Panc1 (cell line): ENCODE results near the gene CNTN5. TPM values are rescaled to one million over a fixed set of nuclear protein-coding genes. Genes with fewer than 3 reads are reported as not detected.

Experiments used
- ATAC-seq: fragments of 200-7000 bp; cut with Tn5 transposase; 2 replicates; pipeline ENCODE4 v1.9.1; 2020; ENCODE audit warnings: mild to moderate bottlenecking, moderate library complexity
- BruUV-seq: library from RNA; stranded (reverse); fragments of 400-500 nt; replicated peaks from 2 replicates; lab custom pipeline; 2021; lab: Mats Ljungman, UMichigan
- CTCF ChIA-PET: fragments of 300-600 bp; sonication (Branson Sonifier 250); formaldehyde crosslinking; loops from one replicate; lab custom pipeline; 2022; ENCODE audit warnings: antibody characterized with exemption; lab: Charles Lee
- POLR2A ChIA-PET: fragments of 300-600 bp; sonication (Branson Sonifier 250); formaldehyde crosslinking; loops from one replicate; lab custom pipeline; 2022; ENCODE audit warnings: antibody characterized with exemption; lab: Charles Lee
- DNase-seq: peaks from one replicate; pipeline ENCODE4 v3.0.0-alpha.2; 2010; ENCODE audit warnings: low read depth, low spot score
- H3K27ac ChIP-seq: 2 replicates; pipeline ENCODE4 v1.5.1; 2011; ENCODE audit warnings: mild to moderate bottlenecking, low read length, inconsistent platforms
- H3K27me3 ChIP-seq: fragments of 200-500 bp; sonication (Bioruptor generic); 2 replicates; pipeline ENCODE4 v1.6.0; 2014; ENCODE audit warnings: low read length, inconsistent platforms; ENCODE audit not compliant: control insufficient read depth, insufficient read depth
- H3K36me3 ChIP-seq: fragments of 200-500 bp; sonication (Bioruptor generic); 2 replicates; pipeline ENCODE4 v1.5.1; 2014; ENCODE audit warnings: inconsistent platforms, mild to moderate bottlenecking, low read length, moderate library complexity; ENCODE audit not compliant: control insufficient read depth, insufficient read depth
- H3K4me1 ChIP-seq: 2 replicates; pipeline ENCODE4 v1.5.1; 2011; ENCODE audit warnings: inconsistent platforms, mild to moderate bottlenecking, low read length, moderate library complexity; ENCODE audit not compliant: control insufficient read depth, insufficient read depth
- H3K4me3 ChIP-seq, 2 experiments: 2 replicates each; pipeline ENCODE4 v1.5.1; 2011 to 2012; ENCODE audit warnings: low read depth in 2 of 2, low read length in 2 of 2, mild to moderate bottlenecking in 2 of 2, inconsistent platforms in 1 of 2, moderate library complexity in 1 of 2
- H3K9me3 ChIP-seq: fragments of 200-500 bp; sonication (Bioruptor generic); 2 replicates; pipeline ENCODE4 v1.5.1; 2014; ENCODE audit warnings: low read depth, mild to moderate bottlenecking, inconsistent platforms, low read length, moderate library complexity; ENCODE audit not compliant: control insufficient read depth, insufficient read depth
- POLR2AphosphoS5 ChIP-seq: IDR thresholded peaks from 2 replicates; pipeline ENCODE4 v1.6.1; 2012; ENCODE audit warnings: mild to moderate bottlenecking, low read depth, low read length, moderate library complexity
- REST ChIP-seq, 2 experiments: IDR thresholded peaks; 2 replicates each; pipeline ENCODE4 v1.6.1; 2011 to 2012; ENCODE audit warnings: low read depth in 2 of 2, control low read depth in 1 of 2, low read length in 1 of 2, mild to moderate bottlenecking in 1 of 2, moderate library complexity in 1 of 2; ENCODE audit not compliant: insufficient read depth in 1 of 2
- SIN3A ChIP-seq: IDR thresholded peaks from 2 replicates; pipeline ENCODE4 v1.6.1; 2012; ENCODE audit warnings: low read depth, mild to moderate bottlenecking, low read length, moderate library complexity, borderline replicate concordance; ENCODE audit not compliant: insufficient read depth
- TCF7L2 ChIP-seq: IDR thresholded peaks from 2 replicates; pipeline ENCODE4 v1.6.1; 2011; ENCODE audit warnings: mild to moderate bottlenecking, low read depth, low read length, inconsistent platforms
- in situ Hi-C: cut with HindIII; loops from 2 replicates; pipeline ENCODE4 v1.10.0; 2016; ENCODE audit warnings: low sequenced_read_pairs, low pct_unique_long_range_greater_than_20kb
- intact Hi-C: fragments of 100-400 bp; cut with micrococcal nuclease; formaldehyde crosslinking; loops from one replicate; pipeline ENCODE4 v1.10.0; 2022; ENCODE audit not compliant: unreplicated experiment
- total RNA-seq: library from RNA; stranded (reverse); gene quantifications from one replicate; pipeline ENCODE4 v1.2.1, GENCODE V29; 2021; ENCODE audit not compliant: unreplicated experiment
- TF ChIP-seq, protein P1 (sequence below): fragments of 450-650 bp; IDR thresholded peaks from 2 replicates; pipeline ENCODE4 v1.5.1; 2017; ENCODE audit warnings: mild to moderate bottlenecking

The CNTN5 gene
- total RNA-seq, 1 experiment from 2014 or later = not detected

DNA sequence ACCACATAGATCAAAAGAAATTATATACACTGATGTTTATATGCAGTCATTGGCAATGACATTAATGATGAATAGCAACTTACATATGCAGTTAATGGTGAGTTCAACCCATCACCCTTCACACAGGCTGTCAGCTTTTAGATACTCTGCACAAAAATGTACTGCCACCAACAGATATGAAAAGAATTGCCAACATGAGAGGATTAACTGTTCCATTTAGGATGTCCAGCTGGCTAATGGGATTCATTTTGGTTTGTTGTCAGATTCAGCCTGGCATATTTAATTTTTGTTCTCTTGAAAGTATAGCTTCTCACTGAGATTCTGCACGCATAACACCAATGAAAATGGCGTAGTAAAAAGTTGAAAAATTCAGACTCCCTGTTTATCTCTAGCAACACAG lies 1112.4 kb downstream of the CNTN5 start:
- Histone ChIP-seq H3K27me3 (no peaks in the 10 kb centered on the region), H3K4me3 (no peak overlapping the region), H3K27ac (no peak overlapping the region), H3K36me3 (no peaks in the 10 kb centered on the region), H3K4me1 (no peaks in the 10 kb centered on the region), H3K9me3 (no peaks in the 10 kb centered on the region)
- in situ Hi-C loops (no loop called here), intact Hi-C loops (no loop called here)
- ChIA-PET POLR2A (no interaction called here), CTCF (no interaction called here)
- TF ChIP-seq TCF7L2 = no peak
- no peak for TF ChIP-seq POLR2AphosphoS5
- TF ChIP-seq SIN3A = no peak
- TF ChIP-seq, protein P1, sequence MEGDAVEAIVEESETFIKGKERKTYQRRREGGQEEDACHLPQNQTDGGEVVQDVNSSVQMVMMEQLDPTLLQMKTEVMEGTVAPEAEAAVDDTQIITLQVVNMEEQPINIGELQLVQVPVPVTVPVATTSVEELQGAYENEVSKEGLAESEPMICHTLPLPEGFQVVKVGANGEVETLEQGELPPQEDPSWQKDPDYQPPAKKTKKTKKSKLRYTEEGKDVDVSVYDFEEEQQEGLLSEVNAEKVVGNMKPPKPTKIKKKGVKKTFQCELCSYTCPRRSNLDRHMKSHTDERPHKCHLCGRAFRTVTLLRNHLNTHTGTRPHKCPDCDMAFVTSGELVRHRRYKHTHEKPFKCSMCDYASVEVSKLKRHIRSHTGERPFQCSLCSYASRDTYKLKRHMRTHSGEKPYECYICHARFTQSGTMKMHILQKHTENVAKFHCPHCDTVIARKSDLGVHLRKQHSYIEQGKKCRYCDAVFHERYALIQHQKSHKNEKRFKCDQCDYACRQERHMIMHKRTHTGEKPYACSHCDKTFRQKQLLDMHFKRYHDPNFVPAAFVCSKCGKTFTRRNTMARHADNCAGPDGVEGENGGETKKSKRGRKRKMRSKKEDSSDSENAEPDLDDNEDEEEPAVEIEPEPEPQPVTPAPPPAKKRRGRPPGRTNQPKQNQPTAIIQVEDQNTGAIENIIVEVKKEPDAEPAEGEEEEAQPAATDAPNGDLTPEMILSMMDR = no peak
- TF ChIP-seq REST (IDR thresholded peaks at IDR 0.05; ENCODE audit: insufficient read depth in 1 of 2, low read depth in 2 of 2, low read length in 1 of 2) = no peak
- DNase-seq = no peak
- BruUV-seq = no TSS peak
- no peak for ATAC-seq

DNA sequence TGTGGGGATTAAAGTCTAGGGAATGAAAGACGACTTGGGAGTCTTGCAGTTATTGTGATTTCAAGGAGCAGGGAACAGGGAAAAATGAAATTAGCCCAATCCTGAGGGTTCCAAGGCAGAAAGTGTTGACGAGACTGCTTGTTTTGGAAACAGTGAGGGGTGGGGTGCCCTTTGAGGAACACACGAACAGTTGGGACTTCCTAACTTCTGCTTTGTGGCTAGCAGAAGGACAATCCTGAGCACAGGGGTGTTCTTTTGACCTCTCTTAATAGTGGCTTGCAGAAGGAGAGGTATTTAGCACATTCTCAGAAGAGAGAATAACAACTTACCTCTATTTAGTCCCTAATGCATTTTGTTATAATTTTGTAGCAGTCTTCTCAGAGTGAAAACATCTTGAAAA lies 1120.5 kb downstream of the CNTN5 start:
- Histone ChIP-seq H3K36me3 (no peaks in the 10 kb centered on the region), H3K4me3 (no peak overlapping the region), H3K27me3 (no peaks in the 10 kb centered on the region), H3K4me1 (no peaks in the 10 kb centered on the region), H3K9me3 (no peaks in the 10 kb centered on the region), H3K27ac (no peak overlapping the region)
- no peak for ATAC-seq
- CTCF ChIA-PET = no interaction called here
- TF ChIP-seq REST (IDR thresholded peaks at IDR 0.05; ENCODE audit: insufficient read depth in 1 of 2, low read depth in 2 of 2, low read length in 1 of 2) = no peak
- TF ChIP-seq TCF7L2 = no peak
- no peak for TF ChIP-seq POLR2AphosphoS5
- TF ChIP-seq SIN3A = no peak
- TF ChIP-seq, protein P1 = no peak
- POLR2A ChIA-PET = no interaction called here
- DNase-seq = no peak
- no TSS peak for BruUV-seq
- in situ Hi-C loops = no loop called here
- intact Hi-C loops = no loop called here
